Muscle layer of duodenum (tissue), 2 donors: ENCODE results near the gene MINDY2.

Experiments
- H3K27ac ChIP-seq: one replicate; pipeline ENCODE4 v1.7.0; 2013; ENCODE audit warnings: mild to moderate bottlenecking, low read length
- H3K27me3 ChIP-seq: one replicate; pipeline ENCODE4 v1.7.0; 2013; ENCODE audit warnings: low read depth, mild to moderate bottlenecking, control low read depth, low read length
- H3K36me3 ChIP-seq, 2 donors: one replicate each; pipeline ENCODE4 v1.7.0; 2013; ENCODE audit warnings: low read length in 2 of 2, control low read depth in 1 of 2, mild to moderate bottlenecking in 1 of 2; ENCODE audit not compliant: insufficient read depth in 2 of 2, control insufficient read depth in 1 of 2
- H3K4me1 ChIP-seq, 2 donors: one replicate each; pipeline ENCODE4 v1.7.0; 2013; ENCODE audit warnings: low read length in 2 of 2, mild to moderate bottlenecking in 2 of 2, control low read depth in 1 of 2, moderate library complexity in 1 of 2; ENCODE audit not compliant: insufficient read depth in 2 of 2, control insufficient read depth in 1 of 2
- H3K4me3 ChIP-seq, 2 donors: one replicate each; pipeline ENCODE4 v1.7.0; 2013; ENCODE audit warnings: low read length in 2 of 2, low read depth in 1 of 2, mild to moderate bottlenecking in 1 of 2
- H3K9me3 ChIP-seq, 2 donors: one replicate each; pipeline ENCODE4 v1.7.0; 2013; ENCODE audit warnings: low read length in 2 of 2, control low read depth in 1 of 2, mild to moderate bottlenecking in 1 of 2; ENCODE audit not compliant: control insufficient read depth in 1 of 2
- donor health status: healthy.

MINDY2 gene

DNA sequence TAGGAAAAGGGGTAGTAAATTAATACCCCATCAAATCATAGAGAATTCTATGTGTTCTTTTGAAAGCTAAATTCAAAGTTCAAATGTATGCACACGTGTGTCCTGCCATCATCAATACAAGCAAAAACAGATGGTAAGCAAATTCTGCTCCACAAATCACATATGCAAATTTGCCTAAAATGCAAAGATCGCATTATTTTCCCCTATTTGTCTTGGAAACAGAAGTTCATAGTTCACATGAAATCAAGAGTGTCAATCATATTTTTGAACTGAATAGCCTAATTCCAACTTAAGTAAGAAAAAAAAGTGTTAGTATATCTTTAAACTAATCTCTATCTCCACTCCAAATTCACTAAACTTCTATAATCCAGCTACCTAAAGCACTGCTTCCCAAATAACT lies 30.1 kb upstream of the MINDY2 start:
- peaks cover 0 to 6% of the 10 kb centered on the region in 2 donors for H3K4me1 ChIP-seq
- H3K4me3 ChIP-seq: no peak overlapping the region

DNA sequence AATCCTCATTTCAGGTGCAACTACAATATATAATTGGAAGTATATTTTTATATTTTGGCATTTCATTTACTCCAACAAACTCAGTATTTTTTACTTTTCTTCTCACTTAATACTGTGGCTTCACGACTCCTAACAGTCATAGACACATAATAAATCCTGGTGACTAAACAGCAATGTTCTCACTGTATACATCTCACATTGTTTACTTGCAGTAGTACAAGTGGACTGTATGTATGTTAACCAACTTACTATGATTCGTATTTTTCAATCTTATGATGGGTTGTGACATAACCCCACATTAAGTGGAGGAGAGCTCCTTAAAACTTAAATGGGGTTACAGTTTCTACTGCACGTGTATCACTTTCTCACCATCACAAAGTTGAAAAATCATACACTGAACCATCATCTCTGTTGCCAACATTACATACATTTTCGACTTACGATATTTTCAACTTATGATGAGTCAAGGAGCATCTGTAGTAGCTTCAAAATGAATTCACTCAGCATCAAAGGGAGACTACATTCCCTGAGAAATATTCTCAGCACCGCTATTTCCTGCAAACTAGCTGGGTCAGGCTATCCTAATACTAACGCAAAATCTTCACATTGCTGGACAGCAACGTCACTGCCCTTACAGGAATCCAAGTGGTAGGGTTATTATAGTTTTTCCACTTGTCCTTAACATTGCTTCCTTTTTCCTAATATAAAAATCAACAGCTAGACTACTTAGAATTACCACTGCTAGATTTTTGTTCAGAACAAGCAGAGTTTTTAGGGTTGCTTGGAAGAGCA lies 28.9 kb upstream of the MINDY2 start:
- H3K4me1 ChIP-seq: peaks cover 0 to 13% of the 10 kb centered on the region in 2 donors
- H3K4me3 ChIP-seq: peak overlapping the region in 1 of 2 donors; percentile 11
- H3K9me3 ChIP-seq: no peaks in the 10 kb centered on the region
- H3K27me3 ChIP-seq: no peaks in the 10 kb centered on the region
- no peaks in the 10 kb centered on the region for H3K36me3 ChIP-seq
- H3K27ac ChIP-seq: no peak overlapping the region

More for the DNA sequence above, 30.1 kb upstream of the MINDY2 start:
- Histone ChIP-seq H3K36me3 (no peaks in the 10 kb centered on the region), H3K27ac (no peak overlapping the region), H3K9me3 (no peaks in the 10 kb centered on the region), H3K27me3 (no peaks in the 10 kb centered on the region)

DNA sequence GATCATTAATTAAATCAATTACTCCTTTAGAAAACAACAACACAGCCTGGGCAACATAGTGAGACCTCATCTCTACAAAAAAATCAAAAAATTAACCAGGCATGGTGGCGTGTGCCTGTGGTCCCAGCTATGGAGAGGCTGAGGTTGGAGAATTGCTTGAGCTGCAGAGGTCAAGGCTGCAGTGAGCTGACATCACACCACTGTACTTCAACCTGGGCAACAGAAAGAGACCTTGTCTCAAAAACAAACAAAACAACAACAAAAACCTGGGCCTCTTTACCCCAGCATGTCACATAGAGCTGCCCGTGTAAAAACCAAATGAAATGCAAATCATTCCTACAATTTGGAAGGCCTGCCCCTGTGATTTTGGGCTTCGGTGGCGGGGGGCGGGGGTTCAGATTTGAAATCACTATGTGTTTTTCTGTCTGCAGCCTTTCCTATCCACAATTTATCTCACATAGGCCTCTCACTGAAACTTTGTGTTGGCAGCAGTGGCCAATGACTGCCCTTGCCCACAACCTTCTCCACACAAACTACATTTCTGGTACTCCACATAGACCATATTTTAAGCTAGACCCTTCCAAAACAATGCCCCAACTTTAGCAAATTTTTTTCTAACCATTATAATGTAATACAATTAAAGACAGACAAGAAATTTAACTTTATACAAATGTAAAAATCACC lies 28.1 kb upstream of the MINDY2 start:
- Histone ChIP-seq H3K36me3 (no peaks in the 10 kb centered on the region), H3K27ac (no peak overlapping the region), H3K27me3 (no peaks in the 10 kb centered on the region), H3K4me1 (peaks cover 4 to 14% of the 10 kb centered on the region in 2 donors), H3K4me3 (peak overlapping the region in 1 of 2 donors; percentile 11), H3K9me3 (no peaks in the 10 kb centered on the region)

DNA sequence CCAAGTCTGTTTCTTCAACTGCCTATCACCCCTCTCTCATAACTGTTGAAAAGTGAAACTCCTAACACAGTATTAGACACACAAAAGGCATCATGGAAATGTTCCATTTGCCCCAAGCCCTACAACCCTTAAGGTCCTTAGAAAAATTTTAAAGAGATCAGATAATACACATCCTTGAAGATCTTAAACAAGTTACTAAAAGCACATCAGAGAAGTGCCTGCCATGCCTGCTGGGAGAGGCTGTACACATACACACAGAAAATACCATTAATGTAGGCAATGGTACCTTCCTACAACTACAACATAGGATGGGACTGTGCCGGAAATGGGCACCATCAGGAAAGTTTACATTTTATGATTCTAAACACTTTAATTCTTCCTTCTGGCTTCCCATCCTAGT lies 24.9 kb upstream of the MINDY2 start:
- no peak overlapping the region for H3K4me3 ChIP-seq
- H3K9me3 ChIP-seq: no peaks in the 10 kb centered on the region
- H3K36me3 ChIP-seq: no peaks in the 10 kb centered on the region
- no peak overlapping the region for H3K27ac ChIP-seq
- peaks cover 4 to 15% of the 10 kb centered on the region in 2 donors for H3K4me1 ChIP-seq
- no peaks in the 10 kb centered on the region for H3K27me3 ChIP-seq

DNA sequence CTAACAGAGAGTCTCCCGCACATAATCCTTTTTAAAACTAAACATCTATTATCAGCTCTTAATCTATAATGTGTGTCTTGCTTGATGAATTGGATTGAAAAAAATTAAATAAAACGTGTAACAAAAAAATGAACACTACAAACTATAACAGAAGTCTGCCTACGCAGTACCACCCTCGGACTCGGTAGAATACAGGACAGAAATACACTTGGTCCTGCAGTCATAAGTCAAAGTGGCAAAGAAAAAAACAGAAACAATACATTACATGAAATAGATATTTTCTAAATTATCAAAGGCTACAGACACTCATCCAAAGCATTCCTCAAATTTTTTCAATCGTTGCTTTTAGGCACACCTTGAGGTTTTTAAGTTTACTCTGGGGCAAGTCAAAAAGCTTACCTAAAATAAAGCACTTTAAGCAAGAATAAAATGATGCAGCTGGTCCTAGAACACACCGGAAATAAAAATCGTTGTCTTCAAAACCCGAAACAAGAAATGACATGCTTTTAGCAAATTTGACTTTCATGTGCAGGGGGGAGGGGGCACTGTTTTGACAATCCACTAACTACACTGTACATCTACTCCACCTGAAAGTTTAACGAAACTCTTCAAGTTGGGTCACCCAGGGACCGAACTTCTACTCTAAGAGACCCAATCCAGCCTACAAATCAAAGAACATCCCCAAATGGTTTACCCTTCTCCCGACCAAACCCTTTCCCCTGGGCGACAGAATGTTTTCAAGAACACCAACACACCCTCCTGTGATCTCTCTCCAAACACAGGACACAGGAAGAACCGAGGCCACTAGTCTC lies 22.9 kb upstream of the MINDY2 start:
- no peaks in the 10 kb centered on the region for H3K27me3 ChIP-seq
- peaks cover 4 to 15% of the 10 kb centered on the region in 2 donors for H3K4me1 ChIP-seq
- H3K4me3 ChIP-seq: peak overlapping the region; percentile 60 to 92
- H3K36me3 ChIP-seq: no peaks in the 10 kb centered on the region
- H3K9me3 ChIP-seq: no peaks in the 10 kb centered on the region
- H3K27ac ChIP-seq: peak overlapping the region; percentile 91

DNA sequence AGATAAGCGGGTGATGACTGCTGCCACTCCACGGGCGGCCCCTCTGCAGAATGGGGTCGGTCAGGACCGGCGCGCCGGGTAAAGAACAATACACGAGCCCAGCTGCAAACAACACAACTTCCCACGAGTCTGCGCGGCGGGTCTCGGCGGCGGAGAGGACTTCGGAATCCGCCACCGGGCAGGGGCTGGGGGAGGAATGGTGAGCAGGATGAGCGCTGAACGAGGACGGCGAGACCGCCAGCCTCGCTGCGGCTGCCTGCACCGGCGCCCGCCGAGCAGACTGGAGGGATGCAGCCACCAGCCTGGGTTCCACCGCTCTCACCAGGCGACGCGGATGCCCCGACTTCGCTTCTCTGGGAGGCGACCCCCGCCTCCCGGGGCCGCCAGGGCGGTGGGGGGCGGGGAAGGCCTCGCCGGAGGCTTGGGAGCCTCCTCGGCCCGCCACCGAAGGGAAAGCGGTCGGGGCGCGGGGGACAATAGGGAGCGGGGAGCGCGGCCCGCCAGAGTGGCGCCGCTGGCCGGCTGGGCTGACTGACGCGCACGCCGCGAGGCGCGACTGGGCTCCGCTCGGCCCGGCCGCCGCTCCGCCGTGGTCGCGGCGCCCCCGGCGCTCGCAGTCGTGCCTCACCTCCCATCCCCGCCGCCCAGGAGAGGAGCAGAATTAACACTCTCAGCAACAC lies 22.1 kb upstream of the MINDY2 start:
- no peaks in the 10 kb centered on the region for H3K27me3 ChIP-seq
- no peaks in the 10 kb centered on the region for H3K9me3 ChIP-seq
- peaks cover 4 to 15% of the 10 kb centered on the region in 2 donors for H3K4me1 ChIP-seq
- H3K27ac ChIP-seq: peak overlapping the region; percentile 91
- peak overlapping the region; percentile 60 to 92 for H3K4me3 ChIP-seq
- no peaks in the 10 kb centered on the region for H3K36me3 ChIP-seq

DNA sequence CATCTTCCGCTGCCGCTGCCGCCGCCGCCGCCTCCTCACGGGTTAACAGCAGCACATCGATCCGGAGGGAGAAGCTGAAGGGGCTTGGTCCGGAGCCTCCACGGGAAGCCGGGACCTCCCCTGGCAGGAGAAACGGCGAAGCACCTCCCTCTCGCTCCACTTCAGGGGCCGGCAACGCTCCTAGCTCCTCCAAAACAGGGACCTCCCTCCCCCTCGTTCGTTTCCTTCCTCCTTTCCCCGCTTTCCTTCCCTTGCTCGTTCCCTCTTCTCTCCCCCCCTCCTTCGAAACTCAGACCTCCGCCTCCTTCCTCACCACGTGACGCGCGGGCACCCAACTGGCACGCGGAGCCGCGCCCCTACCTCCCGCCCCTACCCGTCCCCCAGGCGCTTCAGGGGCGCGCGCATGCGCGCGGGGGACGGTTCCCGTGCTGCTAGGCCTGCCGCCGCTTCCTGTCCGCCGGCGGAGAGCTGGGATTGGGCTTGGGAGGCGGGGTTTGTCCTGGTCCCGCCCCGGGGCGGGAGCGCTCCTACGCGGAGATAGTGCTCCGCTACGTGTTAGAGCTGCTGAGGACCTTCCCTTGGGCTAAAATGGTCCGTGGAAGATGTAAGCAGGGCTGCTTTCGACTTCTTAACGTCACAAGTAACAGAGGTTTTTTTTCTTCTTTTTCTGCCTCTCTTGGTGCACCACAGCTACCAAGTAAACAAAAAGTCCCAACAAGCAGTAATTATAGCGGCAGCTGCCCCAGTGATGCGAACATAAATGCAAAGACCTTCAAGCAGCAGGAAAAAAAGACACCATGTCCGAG lies 21.4 kb upstream of the MINDY2 start, which contains the start of gene ADAM10:
Gene ADAM10 (minus strand): TSS at position 176 of the 806 bp plus-strand sequence. CDS start 173 bp downstream, at position 3.
- Histone ChIP-seq H3K4me3 (peak within 1 kb of the TSS; percentile 60 to 92), H3K27ac (peak within 1 kb of the TSS; percentile 91), H3K9me3 (no peaks in the 10 kb centered on the region), H3K4me1 (peaks cover 4 to 15% of the 10 kb centered on the region in 2 donors), H3K27me3 (no peaks in the 10 kb centered on the region), H3K36me3 (no peaks in the 10 kb centered on the region)

DNA sequence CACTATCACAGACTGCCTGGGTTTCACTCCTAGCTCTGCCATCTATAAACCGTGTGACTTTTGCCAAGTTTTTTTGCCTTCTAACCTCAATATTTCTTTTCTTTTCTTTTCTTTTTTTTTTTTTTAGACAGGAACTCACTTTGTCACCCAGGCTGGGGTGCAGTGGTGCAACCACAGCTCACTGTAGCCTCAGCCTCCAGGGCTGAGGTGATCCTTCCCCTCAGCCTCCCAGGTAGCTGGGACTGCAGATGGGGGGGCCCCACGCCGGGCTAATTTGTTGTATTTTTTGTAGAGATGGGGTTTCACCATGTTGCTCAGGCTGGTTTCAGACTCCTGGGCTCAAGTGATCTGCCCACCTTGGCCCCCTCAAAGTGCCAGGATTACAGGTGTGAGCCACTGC lies 18.4 kb upstream of the MINDY2 start:
- Histone ChIP-seq H3K4me1 (peaks cover 3 to 4% of the 10 kb centered on the region in 2 donors), H3K27ac (no peak overlapping the region), H3K36me3 (no peaks in the 10 kb centered on the region), H3K9me3 (no peaks in the 10 kb centered on the region), H3K27me3 (no peaks in the 10 kb centered on the region), H3K4me3 (no peak overlapping the region)

DNA sequence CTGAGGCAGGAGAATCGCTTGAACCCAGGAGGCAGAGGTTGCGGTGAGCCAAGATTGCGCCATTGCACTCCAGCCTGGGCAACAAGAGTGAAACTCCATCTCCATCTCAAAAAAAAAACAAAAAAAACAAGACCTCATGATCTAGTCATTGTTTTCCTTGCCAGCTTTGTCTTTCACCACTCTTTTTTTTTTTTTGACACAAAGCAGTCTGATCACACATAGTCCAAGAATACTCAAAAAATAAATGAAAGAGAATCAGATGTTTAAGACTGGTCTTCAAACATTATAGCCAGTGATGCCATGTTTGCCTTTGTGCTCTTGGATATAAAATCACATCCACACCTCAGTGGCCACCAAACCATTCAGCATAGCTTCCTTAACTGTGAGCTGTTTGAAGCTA lies 15.8 kb upstream of the MINDY2 start:
- Histone ChIP-seq H3K4me3 (no peak overlapping the region), H3K27ac (no peak overlapping the region), H3K4me1 (no peaks in the 10 kb centered on the region), H3K27me3 (no peaks in the 10 kb centered on the region), H3K36me3 (no peaks in the 10 kb centered on the region), H3K9me3 (no peaks in the 10 kb centered on the region)

DNA sequence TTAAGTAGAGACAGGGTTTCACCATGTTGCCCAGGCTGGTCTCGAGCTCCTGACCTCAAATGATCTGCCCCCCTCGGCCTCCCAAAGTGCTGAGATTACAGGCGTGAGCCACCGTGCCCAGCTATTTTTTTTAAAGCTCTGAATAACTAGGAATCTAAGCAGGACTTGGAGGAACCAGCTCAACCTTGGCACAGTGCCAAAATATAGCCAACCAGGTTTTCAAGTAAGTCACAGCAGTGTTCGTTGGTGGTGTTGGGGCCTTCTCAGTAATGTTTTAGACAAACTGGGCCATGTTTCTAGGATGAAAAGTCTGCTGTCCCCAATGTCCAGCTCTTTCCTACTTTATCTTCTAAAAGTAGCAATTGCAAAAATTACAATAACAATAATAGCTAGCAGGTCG lies 15.1 kb upstream of the MINDY2 start:
- no peak overlapping the region for H3K27ac ChIP-seq
- no peaks in the 10 kb centered on the region for H3K36me3 ChIP-seq
- no peaks in the 10 kb centered on the region for H3K4me1 ChIP-seq
- H3K9me3 ChIP-seq: no peaks in the 10 kb centered on the region
- H3K27me3 ChIP-seq: no peaks in the 10 kb centered on the region
- no peak overlapping the region for H3K4me3 ChIP-seq
